Measurements from ENCODE around the gene FBXL4.
A peak's percentile ranks its signal among the peaks of the same experiment; 100 is the strongest.

FBXL4 gene

DNA sequence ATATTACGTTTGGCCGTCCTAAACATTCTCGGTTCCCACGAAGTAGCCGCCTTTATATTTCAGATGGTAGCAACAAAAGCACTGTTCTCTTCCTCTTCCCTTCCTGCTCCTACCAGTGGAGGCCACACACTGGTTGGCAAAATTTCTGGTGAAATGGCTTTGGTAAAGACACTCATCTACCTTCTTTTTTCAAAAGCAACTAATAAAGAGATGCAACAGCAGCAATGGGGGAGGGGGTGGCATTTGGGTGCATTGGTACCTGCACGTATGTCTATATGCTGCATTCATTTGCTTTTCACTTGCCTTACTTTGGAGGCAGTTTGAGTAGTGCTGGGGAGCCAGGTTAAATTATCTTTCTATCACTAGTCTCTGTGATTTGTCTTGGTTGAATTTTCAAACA lies 107.4 kb downstream of the FBXL4 start:
- DNase-seq (ENCODE audit: low read depth in 1 of 2, low spot score in 1 of 2), result no peak

DNA sequence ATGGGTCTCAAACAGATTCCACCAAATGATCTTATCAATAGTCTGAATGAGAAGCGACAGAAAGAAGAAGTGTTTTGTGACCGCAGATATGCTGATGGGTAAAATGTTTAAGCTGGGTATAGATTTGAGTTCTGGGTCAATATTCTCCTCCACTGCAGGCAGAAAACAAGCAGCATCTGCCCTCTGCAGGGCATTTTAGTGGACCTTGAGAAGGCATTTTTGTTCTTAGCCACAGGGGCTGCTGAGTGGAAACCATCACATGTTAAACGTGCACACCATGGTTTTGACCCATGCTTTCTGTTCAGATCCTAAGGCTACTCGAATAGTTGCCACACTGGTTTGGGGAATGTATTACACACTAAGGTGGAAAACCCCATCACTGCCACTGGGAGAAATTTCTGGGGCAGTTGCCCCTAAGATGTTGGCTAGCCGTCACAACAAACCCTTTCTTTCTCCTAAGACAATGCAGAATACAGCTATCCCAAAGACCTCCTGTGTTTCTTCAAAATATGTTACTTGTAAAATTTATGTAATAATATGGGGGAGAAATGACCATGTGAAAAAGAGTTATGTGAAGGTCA lies 107.9 kb downstream of the FBXL4 start:
- no peak for DNase-seq (ENCODE audit: low read depth in 1 of 2, low spot score in 1 of 2)

DNA sequence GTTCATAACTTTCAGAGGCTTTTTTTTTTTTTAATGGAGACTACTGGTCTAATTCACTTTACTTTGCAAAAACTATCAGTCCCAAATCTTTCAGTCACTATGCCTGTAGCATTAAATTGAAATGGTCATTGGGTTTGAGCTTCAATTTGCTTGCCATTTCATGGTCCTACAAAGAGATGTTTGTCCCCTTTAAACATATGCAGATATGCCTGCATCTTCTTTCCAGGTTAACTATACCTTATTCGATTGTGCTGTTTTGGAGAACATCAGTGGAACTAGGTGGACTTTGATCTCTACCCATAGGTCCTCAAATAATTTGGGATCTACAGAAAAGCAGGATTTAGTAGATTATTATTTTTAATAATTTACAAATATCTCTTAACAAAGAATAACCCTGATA lies 108.8 kb downstream of the FBXL4 start:
- DNase-seq (ENCODE audit: low read depth in 1 of 2, low spot score in 1 of 2), result no peak

GRCh38 chr6:98838032-98838431 lies 109.7 kb downstream of the FBXL4 start:
- DNase-seq (ENCODE audit: low read depth in 1 of 2, low spot score in 1 of 2), result no peak

DNA sequence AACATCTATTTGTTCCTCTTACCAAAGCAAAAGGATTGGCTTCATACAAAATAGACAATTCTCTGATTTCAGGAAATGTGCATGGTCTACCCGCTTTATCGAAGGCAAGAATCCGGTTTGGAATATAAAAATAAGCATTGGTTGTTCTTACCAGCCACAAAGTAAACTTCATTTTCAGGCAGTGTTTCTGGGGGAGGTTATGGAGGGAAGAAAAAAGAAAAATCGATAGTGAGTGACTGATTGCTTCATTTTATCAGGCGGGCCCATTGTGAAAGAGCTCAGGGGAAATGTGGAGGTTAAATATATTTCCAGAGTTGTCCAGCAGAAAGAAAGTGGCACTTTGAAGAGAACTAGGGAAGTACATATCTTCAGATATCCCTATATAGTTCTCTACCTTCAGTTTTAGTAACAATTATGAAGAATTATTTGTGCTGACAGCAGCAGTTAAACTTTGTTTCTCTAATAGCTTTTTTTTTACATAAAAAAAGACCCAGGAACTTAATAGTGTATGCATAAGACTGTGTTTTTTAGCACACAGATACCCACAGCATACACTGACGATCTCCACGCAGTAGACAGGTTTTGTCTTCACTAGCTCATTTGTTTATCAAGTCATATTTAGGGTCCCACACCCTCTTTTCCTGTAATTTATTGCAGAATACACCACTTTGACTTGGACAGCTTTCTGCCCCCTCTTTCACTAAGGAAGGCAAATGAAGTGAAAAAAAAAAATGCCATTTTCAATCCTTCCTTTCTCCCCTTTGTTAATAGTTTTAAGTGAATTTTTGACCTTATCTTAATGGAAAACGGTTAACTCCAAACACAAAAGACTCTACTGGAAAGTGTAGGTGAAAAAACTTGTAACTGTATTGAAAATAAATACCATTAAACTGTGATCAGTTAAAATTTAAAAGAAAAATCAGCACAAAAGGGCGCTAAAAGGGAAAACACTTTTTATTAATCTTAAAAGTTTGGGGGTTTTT lies 110.5 kb downstream of the FBXL4 start:
- no peak for DNase-seq (ENCODE audit: low read depth in 1 of 2, low spot score in 1 of 2)

GRCh38 chr6:98836025-98836961 lies 111.5 kb downstream of the FBXL4 start:
- no peak for DNase-seq (ENCODE audit: low read depth in 1 of 2, low spot score in 1 of 2)

GRCh38 chr6:98835149-98836024 lies 112.4 kb downstream of the FBXL4 start:
- DNase-seq (ENCODE audit: low read depth in 1 of 2, low spot score in 1 of 2), result no peak

GRCh38 chr6:98834060-98835031 lies 113.4 kb downstream of the FBXL4 start, which contains the start of gene POU3F2:
Gene POU3F2 (plus strand): TSS chr6:98834574. CDS start chr6:98834874, 300 bp downstream.
- DNase-seq (ENCODE audit: low read depth in 1 of 2, low spot score in 1 of 2), result peak in 1 of 2 donors; percentile 52

DNA sequence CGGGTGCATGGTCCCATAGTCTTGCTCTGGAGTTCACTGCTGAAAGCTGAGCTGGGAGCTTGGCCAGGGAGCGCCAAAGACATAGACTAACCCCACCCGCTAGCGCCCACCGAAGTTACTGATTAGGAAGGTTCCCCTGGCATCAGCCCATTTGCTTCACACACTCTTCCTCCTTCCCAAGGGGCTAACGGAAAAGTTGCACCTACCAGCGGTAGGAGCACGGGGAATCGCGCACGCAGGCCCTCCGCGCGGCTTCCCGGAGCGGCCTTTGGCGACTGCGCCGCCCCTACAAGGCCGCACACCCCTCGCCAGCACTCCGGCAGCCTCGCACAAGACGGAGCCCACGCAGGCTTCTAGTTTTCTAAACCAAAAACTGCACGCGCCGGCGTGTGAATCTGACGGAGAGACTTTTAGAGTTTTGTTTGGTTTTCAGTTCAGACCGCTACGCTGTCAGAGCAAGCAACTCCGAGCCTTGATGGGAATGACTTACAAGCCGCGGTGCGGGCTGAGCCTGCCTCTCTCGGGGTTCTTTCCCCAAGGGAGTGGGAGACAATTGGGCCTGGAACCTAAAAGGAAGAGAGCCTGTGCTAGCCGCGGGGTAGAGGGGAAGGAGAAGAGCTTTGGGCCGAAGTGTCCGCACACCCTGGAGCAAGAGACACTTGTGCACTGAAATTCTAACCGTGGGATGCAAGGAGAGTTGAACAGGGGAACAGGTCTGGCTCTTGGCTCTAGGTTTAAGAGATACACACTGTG lies 114.3 kb downstream of the FBXL4 start:
- DNase-seq (ENCODE audit: low read depth in 1 of 2, low spot score in 1 of 2), result no peak

DNA sequence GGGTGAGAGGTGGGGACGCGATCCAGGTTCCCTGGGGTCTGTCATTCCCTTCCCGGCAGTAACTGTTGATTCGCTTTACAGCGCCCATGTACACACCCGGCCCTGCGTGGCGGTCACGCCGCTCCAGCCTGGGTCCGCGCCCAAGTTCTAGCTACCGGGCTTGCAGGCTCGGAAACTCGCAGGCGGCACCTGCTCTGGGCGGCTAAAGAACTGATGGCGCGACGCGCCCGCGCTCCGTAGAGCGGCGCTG lies 114.8 kb downstream of the FBXL4 start:
- DNase-seq (ENCODE audit: low read depth in 1 of 2, low spot score in 1 of 2), result no peak

DNA sequence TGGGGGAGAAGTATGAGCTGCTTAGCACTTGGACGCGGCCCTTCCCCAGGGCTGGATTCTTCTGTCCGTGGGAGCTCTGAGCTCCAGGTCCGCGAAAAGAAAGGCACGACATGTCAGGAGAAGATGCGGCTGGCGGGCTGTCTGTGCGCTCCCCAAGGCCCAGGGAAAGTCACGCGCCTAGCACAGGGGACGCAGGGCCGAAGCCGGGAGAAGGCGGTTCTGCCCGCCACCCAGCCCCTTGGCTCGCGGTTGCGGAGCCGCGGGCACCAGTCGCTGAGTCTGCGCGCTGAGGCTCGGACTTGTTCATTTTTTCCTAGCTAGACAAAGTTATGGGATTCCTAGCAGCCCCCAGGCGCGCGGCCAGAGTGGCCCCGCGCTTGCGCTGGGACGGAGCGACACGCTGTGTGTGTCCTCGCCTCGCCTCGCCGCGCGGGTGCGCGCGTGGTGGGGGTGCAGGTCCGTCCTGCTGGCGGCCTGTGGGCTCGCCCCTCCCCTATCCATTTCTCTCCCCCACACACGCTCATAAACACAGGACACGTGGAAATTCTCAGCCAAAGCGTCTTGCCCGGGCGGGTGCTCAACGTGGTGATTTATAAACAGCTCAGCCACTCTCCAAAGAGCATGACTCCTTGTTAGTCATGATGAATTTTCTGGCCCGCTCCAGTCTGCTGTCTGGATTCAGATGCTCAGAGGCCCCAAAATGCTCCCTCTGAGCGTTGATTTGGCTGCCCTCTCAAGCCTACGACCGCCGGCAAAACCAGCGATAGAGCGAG lies 115.3 kb downstream of the FBXL4 start:
- DNase-seq (ENCODE audit: low read depth in 1 of 2, low spot score in 1 of 2), result no peak

DNA sequence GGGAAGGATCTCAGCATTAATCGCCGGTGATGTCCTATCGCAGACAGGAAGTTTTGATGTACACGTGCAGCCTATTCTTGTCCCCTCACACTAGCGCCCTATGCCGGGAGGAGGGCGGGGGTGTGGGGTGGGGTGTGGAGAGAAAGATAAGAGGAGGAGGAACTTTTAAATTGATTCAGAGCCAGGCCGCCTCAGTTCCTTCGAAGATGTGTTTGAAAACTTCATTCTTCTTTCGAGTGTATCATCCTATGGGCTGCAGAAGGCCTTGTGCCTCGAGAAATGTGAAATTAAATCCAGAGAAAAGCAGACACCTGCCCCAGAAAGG lies 115.8 kb downstream of the FBXL4 start:
- DNase-seq (ENCODE audit: low read depth in 1 of 2, low spot score in 1 of 2), result no peak

DNA sequence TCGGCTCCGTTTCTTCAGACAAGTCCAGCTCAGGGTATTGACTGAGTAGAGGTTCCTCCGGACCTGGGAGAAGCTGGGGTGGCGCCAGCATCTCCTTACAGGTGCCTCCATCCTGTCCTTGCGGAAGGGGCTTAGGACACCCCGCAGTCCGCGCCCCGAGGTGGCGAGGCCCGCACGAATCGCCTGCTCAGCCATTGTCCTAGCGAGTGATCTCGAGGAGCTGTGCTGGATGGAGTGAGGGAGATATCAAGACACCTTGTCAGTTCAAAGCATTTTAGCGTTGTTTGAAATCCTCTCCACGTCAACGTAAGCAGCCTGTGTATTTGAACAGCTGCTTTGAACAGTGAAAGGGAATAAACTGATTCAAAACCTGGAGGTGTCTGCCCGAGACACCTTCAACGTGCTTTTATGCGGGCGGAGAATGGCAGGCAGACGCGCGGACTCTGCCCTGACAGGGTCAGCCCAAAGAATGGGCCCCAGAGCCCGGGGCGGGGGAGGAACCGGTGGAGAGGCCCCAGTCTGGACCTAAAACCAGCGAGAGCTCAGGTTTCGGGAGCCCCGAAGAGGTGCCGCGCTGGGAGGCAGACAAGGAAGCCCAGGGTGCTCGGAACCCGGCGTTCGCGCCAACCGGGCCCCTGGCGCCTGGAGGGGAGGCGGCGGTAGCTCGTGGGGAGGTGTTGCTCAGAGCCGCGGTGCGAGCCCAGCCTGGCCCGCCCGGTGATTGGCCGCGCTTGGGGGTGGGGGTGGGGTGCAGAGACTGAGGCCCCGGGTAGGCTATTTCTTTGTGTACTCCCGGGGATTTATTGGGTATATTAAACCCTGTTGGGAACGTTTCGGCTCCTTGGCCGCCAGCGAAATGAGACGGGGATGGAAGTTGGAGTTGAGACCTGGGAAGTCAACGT lies 116.4 kb downstream of the FBXL4 start:
- no peak for DNase-seq (ENCODE audit: low read depth in 1 of 2, low spot score in 1 of 2)

- DNase-seq (ENCODE audit: low read depth in 1 of 2, low spot score in 1 of 2), result no peak
These were observed 117.6 kb downstream of the FBXL4 start for GRCh38 chr6:98830146-98830545.

- DNase-seq (ENCODE audit: low read depth in 1 of 2, low spot score in 1 of 2), result no peak
These were observed 118.8 kb downstream of the FBXL4 start for GRCh38 chr6:98828941-98829411.

- no peak for DNase-seq (ENCODE audit: low read depth in 1 of 2, low spot score in 1 of 2)
These were observed 119.4 kb downstream of the FBXL4 start for GRCh38 chr6:98828211-98828788.

Data from stimulated activated CD4-positive, alpha-beta T cell treated with anti-CD3 and anti-CD28 coated beads, Interleukin-15, amount 100 ng/mL, for 1 hour (primary cell).